HepG2 (cell line): Measurements from ENCODE around the gene HDAC4. TPM values are rescaled to one million over a fixed set of nuclear protein-coding genes. Genes with fewer than 3 reads are reported as not detected.
A peak's percentile ranks its signal among the peaks of the same experiment; 100 is the strongest.

Experiments
- ATAC-seq: fragments of 200-7000 bp; cut with Tn5 transposase; 3 replicates; pipeline ENCODE4 v1.9.1; 2020; ENCODE audit warnings: mild to moderate bottlenecking, moderate library complexity
- BruUV-seq: library from RNA; stranded (reverse); fragments of 400-500 nt; replicated peaks from 2 replicates; lab custom pipeline; 2021; lab: Mats Ljungman, UMichigan
- CTCF ChIA-PET: fragments of 300-600 bp; formaldehyde crosslinking; extraction: SDS; loops from one replicate; lab custom pipeline; 2021; ENCODE audit warnings: low total read pairs, inconsistent platforms, low intra/inter-chr PET ratio; lab: Yijun Ruan, JAX
- POLR2A ChIA-PET: fragments of 350-600 bp; sonication (Branson Sonifier 250); formaldehyde crosslinking; loops from one replicate; lab custom pipeline; 2020; ENCODE audit warnings: antibody characterized with exemption, inconsistent platforms; lab: Yijun Ruan, JAX
- DNase-seq: peaks from one replicate; pipeline ENCODE4 v3.0.0-alpha.2; 2015; ENCODE audit warnings: low spot score
- FAIRE-seq: peaks from 3 replicates; lab custom pipeline; 2011; peaks lifted over from hg19 to GRCh38; lab: Jason Lieb, UNC
- H2AFZ ChIP-seq: one replicate; pipeline ENCODE4 v1.6.1; 2011; ENCODE audit warnings: low read length, inconsistent platforms
- H3K27ac ChIP-seq: fragments of 300-600 bp; 3 replicates; pipeline ENCODE4 v1.8.0; 2011; ENCODE audit warnings: mixed run types, mild to moderate bottlenecking, mixed read lengths, low read length, inconsistent platforms; ENCODE audit not compliant: insufficient read depth; ENCODE audit errors: extremely low read length
- H3K27me3 ChIP-seq, 2 experiments: fragments of 200-600 bp in 1 of 2; 2 replicates in 1 of 2; 3 replicates in 1 of 2; pipeline versions ENCODE4 v1.6.0 to v1.8.0; 2011; ENCODE audit warnings: low read length in 2 of 2, mild to moderate bottlenecking in 2 of 2, moderate library complexity in 2 of 2, inconsistent platforms in 1 of 2; ENCODE audit not compliant: insufficient read depth in 2 of 2, control insufficient read depth in 1 of 2
- H3K36me3 ChIP-seq, 2 experiments: fragments of 200-600 bp in 1 of 2; replicated peaks in 1 of 2; 2 replicates in 1 of 2; 3 replicates in 1 of 2; pipeline versions ENCODE4 v1.5.1 to v1.8.0; 2011; ENCODE audit warnings: low read length in 2 of 2, inconsistent platforms in 1 of 2; ENCODE audit not compliant: insufficient read depth in 2 of 2, control insufficient read depth in 1 of 2
- H3K4me1 ChIP-seq: 2 replicates; pipeline ENCODE4 v1.5.1; 2012; ENCODE audit warnings: low read length, inconsistent platforms; ENCODE audit not compliant: insufficient read depth
- H3K4me2 ChIP-seq: 2 replicates; pipeline ENCODE4 v1.6.0; 2011; ENCODE audit warnings: low read depth, low read length, inconsistent platforms
- H3K4me3 ChIP-seq, 3 experiments: fragments of 200-600 bp in 1 of 3; sonication (generic), shearing (Covaris generic) in 1 of 3; replicated peaks in 1 of 3; 2 replicates each; pipeline ENCODE4 v1.5.1; 2011 to 2016; ENCODE audit warnings: low read length in 3 of 3, inconsistent platforms in 2 of 3, low read depth in 2 of 3, mild to moderate bottlenecking in 2 of 3, control low read depth in 1 of 3, mixed read lengths in 1 of 3; ENCODE audit not compliant: insufficient read depth in 1 of 3
- H3K79me2 ChIP-seq: one replicate; pipeline ENCODE4 v1.6.1; 2011; ENCODE audit warnings: low read length, inconsistent platforms; ENCODE audit not compliant: insufficient read depth
- H3K9ac ChIP-seq: 2 replicates; pipeline ENCODE4 v1.6.0; 2011; ENCODE audit warnings: mild to moderate bottlenecking, low read depth, low read length, inconsistent platforms; ENCODE audit not compliant: insufficient read depth
- H3K9me3 ChIP-seq: 2 replicates; pipeline ENCODE4 v1.5.1; 2012; ENCODE audit warnings: mild to moderate bottlenecking, low read length
- H4K20me1 ChIP-seq: 2 replicates; pipeline ENCODE4 v1.6.0; 2011; ENCODE audit warnings: inconsistent platforms, mild to moderate bottlenecking, low read length, moderate library complexity; ENCODE audit not compliant: insufficient read depth
- AGO2 ChIP-seq: fragments of 200-400 bp; formaldehyde crosslinking; optimal IDR thresholded peaks from 2 replicates; pipeline ENCODE3; 2017; ENCODE audit warnings: mild to moderate bottlenecking, low read depth, low read length, moderate library complexity
- ZNF672 ChIP-seq: sonication (generic); formaldehyde crosslinking; IDR thresholded peaks from 2 replicates; pipeline ENCODE4 v1.8.1; 2022; ENCODE audit warnings: missing genetic modification reagents
- WGBS: methylation state at CpG from one replicate; pipeline ENCODE4 v1.1.6; 2017; ENCODE audit warnings: low lambda C conversion rate; 5-methylcytosine and 5-hydroxymethylcytosine counted together
- in situ Hi-C: cut with HindIII; loops from 2 replicates; pipeline ENCODE4 v1.10.0; 2017; ENCODE audit warnings: low pct_unique_long_range_greater_than_20kb; ENCODE audit not compliant: extremely low pct_ligation_motif_present
- intact Hi-C: fragments of 100-400 bp; cut with micrococcal nuclease; formaldehyde crosslinking; loops from one replicate; pipeline ENCODE4 v1.10.0; 2022; ENCODE audit not compliant: unreplicated experiment
- polyA plus RNA-seq, 8 experiments: library from polyadenylated mRNA; depleted of rRNA in 3 of 8; stranded (reverse) in 7 of 8; unstranded in 1 of 8; fragments of >200 nt; fragmentation: Illumina TruSeq in 4 of 8; extraction: Trizol in 4 of 8; gene quantifications; 2 replicates each; pipeline versions ENCODE4 v1.2.1 to v1.2.3, GENCODE V29; 2011 to 2016; ENCODE audit warnings: low read depth in 4 of 8, missing spikeins in 1 of 8, mixed read lengths in 1 of 8; ENCODE audit not compliant: insufficient read depth in 1 of 8
- total RNA-seq, 5 experiments: library from RNA; depleted of rRNA; stranded (reverse); fragments of >200 nt; fragmentation: Illumina TruSeq; extraction: Trizol; gene quantifications; 2 replicates each; pipeline ENCODE4 v1.2.3, GENCODE V29; 2016; ENCODE audit warnings: low read depth in 1 of 5
- TF ChIP-seq, protein P1 (sequence below): IDR thresholded peaks from 2 replicates; pipeline ENCODE4 v1.4.0; 2020; ENCODE audit warnings: mild to moderate bottlenecking, missing genetic modification reagents
- TF ChIP-seq, protein P2 (sequence below): sonication (generic); formaldehyde crosslinking; IDR thresholded peaks from 2 replicates; pipeline ENCODE4 v1.5.1; 2020; ENCODE audit warnings: mild to moderate bottlenecking, missing genetic modification reagents, moderate library complexity
- TF ChIP-seq, protein P3 (sequence below): sonication (generic); formaldehyde crosslinking; IDR thresholded peaks from 2 replicates; pipeline ENCODE4 v1.5.0; 2020; ENCODE audit warnings: mild to moderate bottlenecking, missing genetic modification reagents, moderate library complexity

Gene HDAC4
- total and polyA plus RNA-seq, 2 of the 13 experiments (the other 11 are each of a cell fraction or from before 2014, with no cell fraction given): 10.1 to 11.5 TPM

DNA sequence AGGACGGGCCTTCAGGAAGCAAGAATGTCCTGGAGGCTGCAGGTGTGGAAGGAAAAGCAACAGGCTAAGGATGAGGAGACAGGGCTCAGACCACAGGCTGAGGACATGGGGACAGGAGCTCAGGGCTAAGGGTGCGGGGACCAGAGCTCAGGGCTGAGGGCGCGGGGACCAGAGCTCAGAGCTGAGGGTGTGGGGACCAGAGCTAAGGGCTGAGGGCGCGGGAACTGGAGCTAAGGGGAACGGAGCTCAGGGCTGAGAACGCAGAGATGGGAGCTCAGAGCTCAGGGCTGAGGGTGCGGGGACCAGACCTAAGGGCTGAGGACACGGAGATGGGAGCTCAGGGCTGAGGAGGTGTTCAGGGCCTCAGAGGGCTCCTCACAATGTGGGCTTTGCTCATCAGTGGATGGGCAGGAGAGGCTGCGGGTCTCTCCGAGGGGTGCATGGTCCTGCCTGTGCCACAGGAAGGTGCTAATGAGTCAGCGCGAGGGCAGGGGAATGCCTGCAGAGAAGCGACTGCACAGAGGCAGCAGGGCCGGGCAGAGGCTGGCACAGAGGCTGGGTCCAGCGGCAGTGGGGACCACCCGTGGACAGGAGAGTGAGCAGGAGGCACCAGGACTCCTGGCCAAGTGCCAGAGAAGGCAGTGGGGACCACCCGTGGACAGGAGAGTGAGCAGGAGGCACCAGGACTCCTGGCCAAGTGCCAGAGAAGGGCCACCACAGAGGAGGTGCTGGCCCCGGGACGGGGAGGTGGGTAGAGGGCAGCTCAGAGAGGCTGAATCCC, 281.3 kb downstream of the HDAC4 start:
- H3K4me2 ChIP-seq: no peak overlapping the region
- H3K79me2 ChIP-seq: no peaks in the 10 kb centered on the region
- TF ChIP-seq, protein P1, sequence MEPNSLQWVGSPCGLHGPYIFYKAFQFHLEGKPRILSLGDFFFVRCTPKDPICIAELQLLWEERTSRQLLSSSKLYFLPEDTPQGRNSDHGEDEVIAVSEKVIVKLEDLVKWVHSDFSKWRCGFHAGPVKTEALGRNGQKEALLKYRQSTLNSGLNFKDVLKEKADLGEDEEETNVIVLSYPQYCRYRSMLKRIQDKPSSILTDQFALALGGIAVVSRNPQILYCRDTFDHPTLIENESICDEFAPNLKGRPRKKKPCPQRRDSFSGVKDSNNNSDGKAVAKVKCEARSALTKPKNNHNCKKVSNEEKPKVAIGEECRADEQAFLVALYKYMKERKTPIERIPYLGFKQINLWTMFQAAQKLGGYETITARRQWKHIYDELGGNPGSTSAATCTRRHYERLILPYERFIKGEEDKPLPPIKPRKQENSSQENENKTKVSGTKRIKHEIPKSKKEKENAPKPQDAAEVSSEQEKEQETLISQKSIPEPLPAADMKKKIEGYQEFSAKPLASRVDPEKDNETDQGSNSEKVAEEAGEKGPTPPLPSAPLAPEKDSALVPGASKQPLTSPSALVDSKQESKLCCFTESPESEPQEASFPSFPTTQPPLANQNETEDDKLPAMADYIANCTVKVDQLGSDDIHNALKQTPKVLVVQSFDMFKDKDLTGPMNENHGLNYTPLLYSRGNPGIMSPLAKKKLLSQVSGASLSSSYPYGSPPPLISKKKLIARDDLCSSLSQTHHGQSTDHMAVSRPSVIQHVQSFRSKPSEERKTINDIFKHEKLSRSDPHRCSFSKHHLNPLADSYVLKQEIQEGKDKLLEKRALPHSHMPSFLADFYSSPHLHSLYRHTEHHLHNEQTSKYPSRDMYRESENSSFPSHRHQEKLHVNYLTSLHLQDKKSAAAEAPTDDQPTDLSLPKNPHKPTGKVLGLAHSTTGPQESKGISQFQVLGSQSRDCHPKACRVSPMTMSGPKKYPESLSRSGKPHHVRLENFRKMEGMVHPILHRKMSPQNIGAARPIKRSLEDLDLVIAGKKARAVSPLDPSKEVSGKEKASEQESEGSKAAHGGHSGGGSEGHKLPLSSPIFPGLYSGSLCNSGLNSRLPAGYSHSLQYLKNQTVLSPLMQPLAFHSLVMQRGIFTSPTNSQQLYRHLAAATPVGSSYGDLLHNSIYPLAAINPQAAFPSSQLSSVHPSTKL (CRISPR knock-in tag): no peak
- TF ChIP-seq ZNF672 (CRISPR knock-in tag) (peak; percentile 99), AGO2 (peak; percentile 71)
- TF ChIP-seq, protein P2, sequence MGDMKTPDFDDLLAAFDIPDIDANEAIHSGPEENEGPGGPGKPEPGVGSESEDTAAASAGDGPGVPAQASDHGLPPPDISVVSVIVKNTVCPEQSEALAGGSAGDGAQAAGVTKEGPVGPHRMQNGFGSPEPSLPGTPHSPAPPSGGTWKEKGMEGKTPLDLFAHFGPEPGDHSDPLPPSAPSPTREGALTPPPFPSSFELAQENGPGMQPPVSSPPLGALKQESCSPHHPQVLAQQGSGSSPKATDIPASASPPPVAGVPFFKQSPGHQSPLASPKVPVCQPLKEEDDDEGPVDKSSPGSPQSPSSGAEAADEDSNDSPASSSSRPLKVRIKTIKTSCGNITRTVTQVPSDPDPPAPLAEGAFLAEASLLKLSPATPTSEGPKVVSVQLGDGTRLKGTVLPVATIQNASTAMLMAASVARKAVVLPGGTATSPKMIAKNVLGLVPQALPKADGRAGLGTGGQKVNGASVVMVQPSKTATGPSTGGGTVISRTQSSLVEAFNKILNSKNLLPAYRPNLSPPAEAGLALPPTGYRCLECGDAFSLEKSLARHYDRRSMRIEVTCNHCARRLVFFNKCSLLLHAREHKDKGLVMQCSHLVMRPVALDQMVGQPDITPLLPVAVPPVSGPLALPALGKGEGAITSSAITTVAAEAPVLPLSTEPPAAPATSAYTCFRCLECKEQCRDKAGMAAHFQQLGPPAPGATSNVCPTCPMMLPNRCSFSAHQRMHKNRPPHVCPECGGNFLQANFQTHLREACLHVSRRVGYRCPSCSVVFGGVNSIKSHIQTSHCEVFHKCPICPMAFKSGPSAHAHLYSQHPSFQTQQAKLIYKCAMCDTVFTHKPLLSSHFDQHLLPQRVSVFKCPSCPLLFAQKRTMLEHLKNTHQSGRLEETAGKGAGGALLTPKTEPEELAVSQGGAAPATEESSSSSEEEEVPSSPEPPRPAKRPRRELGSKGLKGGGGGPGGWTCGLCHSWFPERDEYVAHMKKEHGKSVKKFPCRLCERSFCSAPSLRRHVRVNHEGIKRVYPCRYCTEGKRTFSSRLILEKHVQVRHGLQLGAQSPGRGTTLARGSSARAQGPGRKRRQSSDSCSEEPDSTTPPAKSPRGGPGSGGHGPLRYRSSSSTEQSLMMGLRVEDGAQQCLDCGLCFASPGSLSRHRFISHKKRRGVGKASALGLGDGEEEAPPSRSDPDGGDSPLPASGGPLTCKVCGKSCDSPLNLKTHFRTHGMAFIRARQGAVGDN (CRISPR knock-in tag): peak; percentile 20; the same call in 1 of the 2 replicates
- TF ChIP-seq, protein P3, sequence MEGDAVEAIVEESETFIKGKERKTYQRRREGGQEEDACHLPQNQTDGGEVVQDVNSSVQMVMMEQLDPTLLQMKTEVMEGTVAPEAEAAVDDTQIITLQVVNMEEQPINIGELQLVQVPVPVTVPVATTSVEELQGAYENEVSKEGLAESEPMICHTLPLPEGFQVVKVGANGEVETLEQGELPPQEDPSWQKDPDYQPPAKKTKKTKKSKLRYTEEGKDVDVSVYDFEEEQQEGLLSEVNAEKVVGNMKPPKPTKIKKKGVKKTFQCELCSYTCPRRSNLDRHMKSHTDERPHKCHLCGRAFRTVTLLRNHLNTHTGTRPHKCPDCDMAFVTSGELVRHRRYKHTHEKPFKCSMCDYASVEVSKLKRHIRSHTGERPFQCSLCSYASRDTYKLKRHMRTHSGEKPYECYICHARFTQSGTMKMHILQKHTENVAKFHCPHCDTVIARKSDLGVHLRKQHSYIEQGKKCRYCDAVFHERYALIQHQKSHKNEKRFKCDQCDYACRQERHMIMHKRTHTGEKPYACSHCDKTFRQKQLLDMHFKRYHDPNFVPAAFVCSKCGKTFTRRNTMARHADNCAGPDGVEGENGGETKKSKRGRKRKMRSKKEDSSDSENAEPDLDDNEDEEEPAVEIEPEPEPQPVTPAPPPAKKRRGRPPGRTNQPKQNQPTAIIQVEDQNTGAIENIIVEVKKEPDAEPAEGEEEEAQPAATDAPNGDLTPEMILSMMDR (CRISPR knock-in tag): peak; percentile 32; the same call in 1 of the 2 replicates
- H3K9ac ChIP-seq: no peak overlapping the region
- DNase-seq (no peak), ATAC-seq (no peak), FAIRE-seq (no peak)
- no peaks in the 10 kb centered on the region for H3K9me3 ChIP-seq
- no peaks in the 10 kb centered on the region for H4K20me1 ChIP-seq
- H3K27ac ChIP-seq: no peak overlapping the region
- ChIA-PET POLR2A (no interaction called here), CTCF (no interaction called here)
- no peaks in the 10 kb centered on the region for H3K4me1 ChIP-seq
- in situ Hi-C loops (no loop called here), intact Hi-C loops (no loop called here)
- H3K4me3 ChIP-seq: no peak overlapping the region
- no peak overlapping the region for H2AFZ ChIP-seq
- H3K27me3 ChIP-seq: no peaks in the 10 kb centered on the region
- BruUV-seq: no TSS peak
- 94% methylated on average over 21 of the region's 21 CpGs for WGBS
- H3K36me3 ChIP-seq: peaks cover 5 to 7% of the 10 kb centered on the region in 2 experiments; a peak in 4 of 5 replicates
